Measurements from ENCODE around the gene TUBB1. TPM values are rescaled to one million over a fixed set of nuclear protein-coding genes. Genes with fewer than 3 reads are reported as not detected.

TUBB1 gene
- total RNA-seq, 3 donors from 2014 or later = not detected

DNA sequence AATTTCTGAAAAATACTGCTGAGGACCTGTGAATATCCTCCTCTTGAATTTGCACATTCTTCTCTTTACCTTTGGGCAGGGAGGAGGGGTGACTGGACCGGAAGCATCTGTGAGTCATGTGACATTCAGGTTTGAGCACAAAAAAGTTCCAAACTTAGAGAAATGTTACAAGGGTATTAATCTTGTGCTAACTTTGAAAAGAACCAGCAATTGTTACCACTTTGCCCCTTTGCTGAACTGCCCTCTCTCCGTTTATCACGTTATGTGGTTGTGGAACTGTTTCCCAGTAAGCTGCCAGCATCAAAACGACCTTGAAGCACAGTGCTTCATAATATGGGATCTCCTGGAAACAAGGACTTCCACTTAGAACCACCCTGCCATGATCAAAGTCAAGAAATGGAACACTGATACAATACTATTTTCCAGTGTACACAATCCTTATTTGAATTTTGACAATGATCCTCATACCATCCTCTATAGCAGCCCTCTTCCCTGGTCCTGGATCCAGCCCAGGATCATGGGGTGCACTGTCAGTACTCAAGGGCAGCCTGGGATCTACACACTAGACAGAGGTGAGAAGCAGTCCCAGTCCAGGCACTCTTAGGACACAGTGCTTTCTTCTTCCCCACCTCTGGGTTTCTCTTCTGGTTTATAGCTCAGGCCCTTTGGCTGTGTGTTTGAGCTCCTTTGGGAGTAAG lies 2.3 kb upstream of the TUBB1 start:
- DNase-seq (no peak), ATAC-seq (peak; percentile 6)
- H3K9me3 ChIP-seq = no peaks in the 10 kb centered on the region
- H3K4me1 ChIP-seq (ENCODE audit: low read depth) = no peaks in the 10 kb centered on the region
- no peak overlapping the region for H3K4me3 ChIP-seq
- intact Hi-C loops (cut with DNase I, micrococcal nuclease) = no loop called here
- TF ChIP-seq, protein P1, sequence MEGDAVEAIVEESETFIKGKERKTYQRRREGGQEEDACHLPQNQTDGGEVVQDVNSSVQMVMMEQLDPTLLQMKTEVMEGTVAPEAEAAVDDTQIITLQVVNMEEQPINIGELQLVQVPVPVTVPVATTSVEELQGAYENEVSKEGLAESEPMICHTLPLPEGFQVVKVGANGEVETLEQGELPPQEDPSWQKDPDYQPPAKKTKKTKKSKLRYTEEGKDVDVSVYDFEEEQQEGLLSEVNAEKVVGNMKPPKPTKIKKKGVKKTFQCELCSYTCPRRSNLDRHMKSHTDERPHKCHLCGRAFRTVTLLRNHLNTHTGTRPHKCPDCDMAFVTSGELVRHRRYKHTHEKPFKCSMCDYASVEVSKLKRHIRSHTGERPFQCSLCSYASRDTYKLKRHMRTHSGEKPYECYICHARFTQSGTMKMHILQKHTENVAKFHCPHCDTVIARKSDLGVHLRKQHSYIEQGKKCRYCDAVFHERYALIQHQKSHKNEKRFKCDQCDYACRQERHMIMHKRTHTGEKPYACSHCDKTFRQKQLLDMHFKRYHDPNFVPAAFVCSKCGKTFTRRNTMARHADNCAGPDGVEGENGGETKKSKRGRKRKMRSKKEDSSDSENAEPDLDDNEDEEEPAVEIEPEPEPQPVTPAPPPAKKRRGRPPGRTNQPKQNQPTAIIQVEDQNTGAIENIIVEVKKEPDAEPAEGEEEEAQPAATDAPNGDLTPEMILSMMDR (IDR thresholded peaks at IDR 0.05) = no peak
- H3K36me3 ChIP-seq (ENCODE audit: low read depth) = no peaks in the 10 kb centered on the region

DNA sequence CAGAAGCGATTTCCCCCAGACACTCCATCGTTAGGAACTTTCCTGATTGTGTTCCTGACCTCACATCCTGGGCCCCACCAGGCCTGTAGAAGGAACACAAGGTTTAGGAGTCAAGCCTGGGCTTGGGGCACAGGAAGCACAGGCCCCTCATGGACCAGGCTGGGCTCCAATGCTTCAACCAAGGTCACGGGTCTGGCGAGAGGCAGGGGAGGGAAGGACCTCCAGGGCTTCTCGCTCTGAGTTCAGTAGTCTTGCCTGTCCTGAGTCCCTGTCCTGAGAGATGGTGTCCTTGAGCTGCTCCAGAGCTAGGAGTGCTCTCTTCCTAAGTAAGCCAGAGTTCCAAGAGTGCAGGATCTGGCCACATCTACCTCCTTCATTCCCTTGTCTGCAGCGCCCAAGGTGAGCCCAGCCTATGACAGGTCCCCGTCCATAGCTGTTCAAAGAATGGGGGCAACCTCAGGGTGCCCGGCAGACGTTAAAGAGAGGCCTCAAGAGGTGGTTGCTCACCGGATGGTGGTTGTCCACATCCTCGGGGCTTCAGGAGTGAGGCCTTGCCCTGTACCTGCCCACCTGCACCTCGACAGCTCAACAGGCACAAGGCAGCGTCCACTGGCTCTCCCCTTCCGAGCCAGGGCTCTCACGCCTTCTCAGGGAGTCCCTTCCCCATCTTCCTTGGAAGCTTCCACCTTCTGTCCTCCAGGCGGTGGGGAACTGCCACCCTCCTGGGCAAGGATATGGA lies 1.6 kb upstream of the TUBB1 start:
- intact Hi-C loops (cut with DNase I, micrococcal nuclease) = no loop called here
- no peaks in the 10 kb centered on the region for H3K36me3 ChIP-seq (ENCODE audit: low read depth)
- no peaks in the 10 kb centered on the region for H3K4me1 ChIP-seq (ENCODE audit: low read depth)
- TF ChIP-seq, protein P1 (IDR thresholded peaks at IDR 0.05) = no peak
- H3K9me3 ChIP-seq = no peaks in the 10 kb centered on the region
- no peak overlapping the region for H3K4me3 ChIP-seq
- ATAC-seq = no peak
- peak in 1 of 3 donors; percentile 0 for DNase-seq

DNA sequence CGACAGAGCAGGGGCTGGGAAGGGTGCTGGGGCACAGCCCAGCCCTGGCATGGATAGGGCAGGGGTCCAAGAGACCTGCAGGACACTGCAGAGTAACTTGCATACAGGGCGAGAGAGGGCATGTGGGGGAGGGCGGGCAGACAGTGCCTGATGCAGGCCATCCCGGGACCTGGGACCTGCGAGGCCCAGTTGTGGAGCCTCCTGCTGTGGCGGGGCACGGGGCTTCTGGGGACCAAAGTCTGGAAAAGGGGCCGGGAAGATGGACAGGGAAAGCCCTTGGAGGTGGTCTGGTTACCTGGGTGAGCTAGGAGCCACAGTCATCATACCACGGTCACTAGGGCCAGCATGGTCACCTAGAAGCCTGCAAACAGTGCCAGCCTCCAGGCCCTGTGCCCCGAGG lies 412 bp upstream of the TUBB1 start:
- TF ChIP-seq, protein P1 (IDR thresholded peaks at IDR 0.05) = no peak
- Histone ChIP-seq H3K4me1 (ENCODE audit: low read depth) (no peaks in the 10 kb centered on the region), H3K9me3 (no peaks in the 10 kb centered on the region), H3K4me3 (no peak overlapping the region), H3K36me3 (ENCODE audit: low read depth) (no peaks in the 10 kb centered on the region)
- DNase-seq = peak in 1 of 3 donors; percentile 2
- no peak for ATAC-seq
- intact Hi-C loops (cut with DNase I, micrococcal nuclease) = no loop called here

DNA sequence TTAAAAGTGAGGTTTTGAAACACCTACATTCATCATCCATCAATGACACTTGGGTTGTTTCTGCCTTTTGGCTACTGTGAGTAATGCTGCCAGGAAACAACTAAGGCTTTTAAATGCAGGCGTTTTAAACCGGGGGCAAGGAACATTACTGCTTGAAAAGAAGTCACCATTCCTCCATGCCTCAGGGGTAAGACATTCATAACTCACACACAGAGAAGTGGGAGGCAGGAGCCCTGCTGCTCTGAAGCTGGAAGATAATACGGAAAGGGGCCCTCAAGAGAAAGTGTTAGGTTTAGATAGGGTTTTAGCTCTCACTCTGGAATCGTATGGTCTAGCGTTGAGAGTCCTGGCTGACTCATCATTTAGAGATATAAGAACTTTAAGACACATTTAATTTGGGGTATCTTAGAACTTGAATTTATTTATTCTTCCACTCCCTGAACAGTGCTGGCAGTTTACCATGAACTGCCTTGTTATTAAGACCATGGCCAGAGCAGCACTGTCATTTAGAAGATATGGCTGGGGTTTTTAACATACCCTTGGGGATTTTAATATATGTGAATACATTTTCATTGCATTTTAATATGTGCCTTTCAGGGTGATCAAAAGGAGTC lies 1.8 kb downstream of the TUBB1 start:
- no peaks in the 10 kb centered on the region for H3K36me3 ChIP-seq (ENCODE audit: low read depth)
- H3K4me3 ChIP-seq = no peak overlapping the region
- H3K4me1 ChIP-seq (ENCODE audit: low read depth) = no peaks in the 10 kb centered on the region
- intact Hi-C loops (cut with DNase I, micrococcal nuclease) = no loop called here
- H3K9me3 ChIP-seq = no peaks in the 10 kb centered on the region
- DNase-seq (no peak), ATAC-seq (no peak)
- TF ChIP-seq, protein P1 (IDR thresholded peaks at IDR 0.05) = no peak

GRCh38 chr20:59022754-59023153 lies 3.5 kb downstream of the TUBB1 start:
- no peak overlapping the region for H3K4me3 ChIP-seq
- no peak for ATAC-seq

More at GRCh38 chr20:59022754-59023153, 3.5 kb downstream of the TUBB1 start:
- TF ChIP-seq, protein P1 (IDR thresholded peaks at IDR 0.05) = no peak
- DNase-seq = no peak
- H3K4me1 ChIP-seq (ENCODE audit: low read depth) = peaks cover 2% of the 10 kb centered on the region
- intact Hi-C loops (cut with DNase I, micrococcal nuclease) = no loop called here
- H3K9me3 ChIP-seq = no peaks in the 10 kb centered on the region
- no peaks in the 10 kb centered on the region for H3K36me3 ChIP-seq (ENCODE audit: low read depth)

Measured in mucosa of descending colon (tissue), 3 donors.